NCI-H226 (cell line): ENCODE measurements around the gene IKZF1.

Experiments used
- DNase-seq: peaks from one replicate; pipeline ENCODE4 v3.0.0-alpha.2; 2015

IKZF1 gene

GRCh38 chr7:50309721-50310120 is 5.2 kb downstream of the IKZF1 start:
- no peak for DNase-seq

- DNase-seq: no peak
These were observed 5.8 kb downstream of the IKZF1 start for GRCh38 chr7:50310361-50310760.

- no peak for DNase-seq
These were observed 6.4 kb downstream of the IKZF1 start for GRCh38 chr7:50310956-50311355.

- DNase-seq: no peak
These were observed 8.0 kb downstream of the IKZF1 start for GRCh38 chr7:50312250-50313162.

GRCh38 chr7:50314836-50315592 is 10.5 kb downstream of the IKZF1 start:
- no peak for DNase-seq

GRCh38 chr7:50315739-50316671 is 11.5 kb downstream of the IKZF1 start:
- no peak for DNase-seq

GRCh38 chr7:50317221-50317678 is 12.7 kb downstream of the IKZF1 start:
- no peak for DNase-seq

GRCh38 chr7:50317697-50318669 is 13.5 kb downstream of the IKZF1 start:
- DNase-seq: no peak

- DNase-seq: no peak
These were observed 17.1 kb downstream of the IKZF1 start for GRCh38 chr7:50321487-50322067.

GRCh38 chr7:50324113-50324512 is 19.6 kb downstream of the IKZF1 start:
- DNase-seq: no peak

- DNase-seq: no peak
These were observed 22.9 kb downstream of the IKZF1 start for GRCh38 chr7:50327443-50327842.

- DNase-seq: no peak
These were observed 25.3 kb downstream of the IKZF1 start for GRCh38 chr7:50329775-50330174.

GRCh38 chr7:50330254-50330653 is 25.7 kb downstream of the IKZF1 start:
- DNase-seq: no peak

- DNase-seq: no peak
These were observed 26.2 kb downstream of the IKZF1 start for GRCh38 chr7:50330696-50331095.

GRCh38 chr7:50331564-50332208 is 27.2 kb downstream of the IKZF1 start:
- no peak for DNase-seq

GRCh38 chr7:50332241-50333165 is 28.0 kb downstream of the IKZF1 start:
- DNase-seq: no peak

- no peak for DNase-seq
These were observed 28.7 kb downstream of the IKZF1 start for GRCh38 chr7:50333221-50333651.

GRCh38 chr7:50334341-50334994 is 30.0 kb downstream of the IKZF1 start:
- DNase-seq: no peak
